ENCODE measurements around the gene ASL. TPM values are rescaled to one million over a fixed set of nuclear protein-coding genes. Genes with fewer than 3 reads are reported as not detected.
"Not testable (repeated sequence)": the region's sequence is repeated elsewhere in the genome, so short reads cannot be mapped to it uniquely, and the experiment has no call there.

Gene ASL
- total RNA-seq, 1 experiment from 2014 or later = 46.9 TPM

- Histone ChIP-seq H3K4me2 (ENCODE audit: low read length) (peak overlapping the region; percentile 50), H3K9me3 (ENCODE audit: control insufficient read depth in 1 of 2, insufficient read depth in 1 of 2, low read depth in 1 of 2, low read length in 2 of 2) (no peaks in the 10 kb centered on the region), H3K79me2 (ENCODE audit: insufficient read depth, low read length) (no peaks in the 10 kb centered on the region), H2AFZ (ENCODE audit: low read depth, low read length, poor library complexity, severe bottlenecking) (no peak overlapping the region), H3K4me1 (ENCODE audit: control insufficient read depth in 1 of 2, insufficient read depth in 2 of 2, low read length in 2 of 2) (peaks cover 69 to 88% of the 10 kb centered on the region in 2 experiments), H4K20me1 (ENCODE audit: insufficient read depth) (no peaks in the 10 kb centered on the region), H3K4me3 (replicated peaks in 1 of 2; ENCODE audit: low read depth in 1 of 2, low read length in 2 of 2) (0 out of 4 replicates have a peak overlapping the region, but pooled peaks of 1 of the 2 experiments have one; percentile 15), H3K27ac (ENCODE audit: low read depth, low read length) (peak overlapping the region; percentile 65), H3K9me2 (ENCODE audit: insufficient read depth) (no peaks in the 10 kb centered on the region), H3K9ac (ENCODE audit: low read length) (peak overlapping the region; percentile 39), H3K27me3 (ENCODE audit: insufficient read depth, low read length) (no peaks in the 10 kb centered on the region), H3K36me3 (ENCODE audit: control insufficient read depth in 1 of 2, insufficient read depth in 2 of 2, low read length in 2 of 2) (no peaks in the 10 kb centered on the region)
- BruUV-seq (replicated peaks) = TSS peak; percentile 100
- CTCF ChIA-PET = no interaction called here
- DNase-seq (ENCODE audit: low read depth, low spot score) = no peak
- intact Hi-C loops (cut with micrococcal nuclease) = no loop called here
- TF ChIP-seq MAX (IDR thresholded peaks at IDR 0.05) (no peak), YY1 (IDR thresholded peaks at IDR 0.05; ENCODE audit: extremely low read depth, insufficient replicate concordance, low read depth, low read length) (no peak), REST (IDR thresholded peaks at IDR 0.05; ENCODE audit: low read depth) (no peak), POLR2A (IDR thresholded peaks at IDR 0.05; ENCODE audit: borderline replicate concordance, extremely low read depth, insufficient read depth, insufficient read length) (no peak), RAD21 (IDR thresholded peaks at IDR 0.05; ENCODE audit: low read depth) (no peak)
- RAD21 ChIA-PET (ENCODE audit: low non-redundant PET in 1 of 2, low total read pairs in 2 of 2, uncharacterized antibody in 2 of 2, unreplicated experiment in 2 of 2) = no interaction called here
- no peak for ATAC-seq
- POLR2A ChIA-PET = no interaction called here
Measured at GRCh38 chr7:66105263-66105748, 29.7 kb downstream of the ASL start.

GRCh38 chr7:66108410-66108809 lies 32.8 kb downstream of the ASL start:
- H2AFZ ChIP-seq (ENCODE audit: low read depth, low read length, poor library complexity, severe bottlenecking); H3K4me3 ChIP-seq (replicated peaks in 1 of 2; ENCODE audit: low read depth in 1 of 2, low read length in 2 of 2); H3K27me3 ChIP-seq (ENCODE audit: insufficient read depth, low read length); DNase-seq (ENCODE audit: low read depth, low spot score); intact Hi-C loops (cut with micrococcal nuclease); ATAC-seq; H3K36me3 ChIP-seq (ENCODE audit: control insufficient read depth in 1 of 2, insufficient read depth in 2 of 2, low read length in 2 of 2); H3K79me2 ChIP-seq (ENCODE audit: insufficient read depth, low read length); POLR2A ChIA-PET; CTCF ChIA-PET; H3K9me2 ChIP-seq (ENCODE audit: insufficient read depth); BruUV-seq (replicated peaks); H3K9me3 ChIP-seq (ENCODE audit: control insufficient read depth in 1 of 2, insufficient read depth in 1 of 2, low read depth in 1 of 2, low read length in 2 of 2); RAD21 ChIA-PET (ENCODE audit: low non-redundant PET in 1 of 2, low total read pairs in 2 of 2, uncharacterized antibody in 2 of 2, unreplicated experiment in 2 of 2); H4K20me1 ChIP-seq (ENCODE audit: insufficient read depth): not testable (repeated sequence)
- peaks cover 53 to 82% of the 10 kb centered on the region in 2 experiments for H3K4me1 ChIP-seq (ENCODE audit: control insufficient read depth in 1 of 2, insufficient read depth in 2 of 2, low read length in 2 of 2)
- peak overlapping the region; percentile 30; the same call in 1 of the 2 replicates for H3K9ac ChIP-seq (ENCODE audit: low read length)
- 0 out of 2 replicates have a peak, but pooled peaks have one; percentile 21 for TF ChIP-seq CEBPB (IDR thresholded peaks at IDR 0.05; ENCODE audit: low read depth)
- peak overlapping the region; percentile 65 for H3K27ac ChIP-seq (ENCODE audit: low read depth, low read length)
- peak overlapping the region; percentile 50 for H3K4me2 ChIP-seq (ENCODE audit: low read length)
